Neural cell (in vitro differentiated cells): ENCODE results near the gene KCNK18. TPM values are rescaled to one million over a fixed set of nuclear protein-coding genes. Genes with fewer than 3 reads are reported as not detected.

Source experiments
- H2AFZ ChIP-seq: fragments of 200-600, 300-800 bp; sonication (generic), shearing (Covaris generic); 2 replicates; pipeline ENCODE4 v1.6.0; 2014; ENCODE audit warnings: low read depth, mild to moderate bottlenecking, antibody characterized with exemption, low read length, moderate library complexity
- H3F3A ChIP-seq: fragments of 200-600 bp; shearing (Covaris generic); 2 replicates; pipeline ENCODE4 v1.6.1; 2016; ENCODE audit warnings: mild to moderate bottlenecking, moderate library complexity, mixed read lengths, antibody characterized with exemption, low read length; ENCODE audit not compliant: insufficient read depth, poor library complexity, severe bottlenecking
- H3K27ac ChIP-seq: fragments of 200-600, 300-800 bp; sonication (generic), shearing (Covaris generic); 2 replicates; pipeline ENCODE4 v1.5.1; 2014; ENCODE audit warnings: mild to moderate bottlenecking, low read length, moderate library complexity
- H3K27me3 ChIP-seq: fragments of 300-800, 200-600 bp; sonication (generic), shearing (Covaris generic); 2 replicates; pipeline ENCODE4 v1.6.0; 2014; ENCODE audit warnings: mild to moderate bottlenecking, low read depth, low read length, moderate library complexity; ENCODE audit not compliant: insufficient read depth
- H3K36me3 ChIP-seq: fragments of 300-800, 200-600 bp; sonication (generic), shearing (Covaris generic); 2 replicates; pipeline ENCODE4 v1.5.1; 2014; ENCODE audit warnings: mild to moderate bottlenecking, antibody characterized with exemption, low read length, moderate library complexity; ENCODE audit not compliant: insufficient read depth
- H3K4me2 ChIP-seq: fragments of 300-800, 200-600 bp; sonication (generic), shearing (Covaris generic); 2 replicates; pipeline ENCODE4 v1.6.0; 2014; ENCODE audit warnings: mild to moderate bottlenecking, low read length
- H3K4me3 ChIP-seq: fragments of 300-800, 200-600 bp; sonication (generic), shearing (Covaris generic); 2 replicates; pipeline ENCODE4 v1.5.1; 2014; ENCODE audit warnings: mild to moderate bottlenecking, low read length, moderate library complexity
- H3K79me2 ChIP-seq: fragments of 200-600 bp; shearing (Covaris generic); replicated peaks from 2 replicates; pipeline ENCODE4 v1.6.0; 2014; ENCODE audit warnings: mild to moderate bottlenecking, low read length, moderate library complexity; ENCODE audit not compliant: insufficient read depth
- H3K9ac ChIP-seq: fragments of 300-800, 200-600 bp; sonication (generic), shearing (Covaris generic); 2 replicates; pipeline ENCODE4 v1.6.1; 2016; ENCODE audit warnings: mild to moderate bottlenecking, low read length, mixed read lengths
- H3K9me2 ChIP-seq: fragments of 200-600 bp; shearing (Covaris generic); 2 replicates; pipeline ENCODE4 v1.6.1; 2016; ENCODE audit warnings: mild to moderate bottlenecking, low read length, mixed read lengths; ENCODE audit not compliant: insufficient read depth
- H3K9me3 ChIP-seq: fragments of 200-600, 300-800 bp; sonication (generic), shearing (Covaris generic); 2 replicates; pipeline ENCODE4 v1.6.1; 2016; ENCODE audit warnings: mild to moderate bottlenecking, mixed run types, low read length, moderate library complexity, mixed read lengths
- H4K20me1 ChIP-seq: fragments of 200-600 bp; shearing (Covaris generic); 2 replicates; pipeline ENCODE4 v1.6.1; 2016; ENCODE audit warnings: mild to moderate bottlenecking, mixed run types; ENCODE audit not compliant: insufficient read depth
- CTCF ChIP-seq: fragments of 450-650 bp; IDR thresholded peaks from 2 replicates; pipeline ENCODE4 v1.5.1; 2014; ENCODE audit warnings: antibody characterized with exemption, mild to moderate bottlenecking, moderate library complexity; ENCODE audit not compliant: poor library complexity, severe bottlenecking
- EP300 ChIP-seq: fragments of 450-650 bp; conservative IDR thresholded peaks from 2 replicates; pipeline ENCODE4 v1.6.1; 2014; ENCODE audit warnings: antibody characterized with exemption, mild to moderate bottlenecking, moderate library complexity; ENCODE audit not compliant: poor library complexity, severe bottlenecking
- EZH2 ChIP-seq: fragments of 200-600, 300-800 bp; shearing (Covaris generic), sonication (generic); IDR thresholded peaks from 2 replicates; pipeline ENCODE4 v1.6.1; 2014; ENCODE audit warnings: antibody characterized with exemption, low read length, borderline replicate concordance, mild to moderate bottlenecking; ENCODE audit not compliant: insufficient read depth, poor library complexity, severe bottlenecking
- MXI1 ChIP-seq: fragments of 450-650 bp; conservative IDR thresholded peaks from 2 replicates; pipeline ENCODE4 v1.6.1; 2014; ENCODE audit warnings: antibody characterized with exemption, mild to moderate bottlenecking; ENCODE audit not compliant: poor library complexity, severe bottlenecking
- POLR2AphosphoS5 ChIP-seq: IDR thresholded peaks from 2 replicates; pipeline ENCODE4 v1.6.1; 2012
- RAD21 ChIP-seq: fragments of 450-650 bp; conservative IDR thresholded peaks from 2 replicates; pipeline ENCODE4 v1.6.1; 2014; ENCODE audit warnings: antibody characterized with exemption, mild to moderate bottlenecking, moderate library complexity
- REST ChIP-seq: IDR thresholded peaks from 2 replicates; pipeline ENCODE4 v1.6.1; 2012; ENCODE audit warnings: borderline replicate concordance
- SMC3 ChIP-seq: fragments of 450-650 bp; conservative IDR thresholded peaks from 2 replicates; pipeline ENCODE4 v1.6.1; 2014; ENCODE audit warnings: antibody characterized with exemption, mild to moderate bottlenecking, moderate library complexity; ENCODE audit not compliant: poor library complexity
- TAF1 ChIP-seq: IDR thresholded peaks from 2 replicates; pipeline ENCODE4 v1.6.1; 2012; ENCODE audit warnings: low read depth
- polyA plus RNA-seq: library from polyadenylated mRNA; depleted of rRNA; stranded (reverse); fragments of >200 nt; gene quantifications from 2 replicates; pipeline ENCODE4 v1.2.3, GENCODE V29; 2014

KCNK18 gene
- polyA plus RNA-seq, 1 donor from 2014 or later: not detected

- peaks cover 98% of the 10 kb centered on the region for H3K27me3 ChIP-seq
- H3K36me3 ChIP-seq: no peaks in the 10 kb centered on the region
- no peaks in the 10 kb centered on the region for H3K9me3 ChIP-seq
- no peak overlapping the region for H3K4me2 ChIP-seq
- no peaks in the 10 kb centered on the region for H3F3A ChIP-seq
- peak; percentile 52 for TF ChIP-seq CTCF
- TF ChIP-seq RAD21: no peak
- peak; percentile 78 for TF ChIP-seq EZH2
- no peaks in the 10 kb centered on the region for H4K20me1 ChIP-seq
- H3K4me3 ChIP-seq: peak overlapping the region; percentile 64
- no peaks in the 10 kb centered on the region for H3K79me2 ChIP-seq
- no peak overlapping the region for H3K9ac ChIP-seq
- no peak overlapping the region for H2AFZ ChIP-seq
- H3K27ac ChIP-seq: no peak overlapping the region
- no peaks in the 10 kb centered on the region for H3K9me2 ChIP-seq
These were observed 34.0 kb upstream of the KCNK18 start for GRCh38 chr10:117163061-117163953.

- H3K4me3 ChIP-seq: no peak overlapping the region
These were observed 33.2 kb upstream of the KCNK18 start for GRCh38 chr10:117163954-117164548.

More at GRCh38 chr10:117163954-117164548, 33.2 kb upstream of the KCNK18 start:
- H3K27me3 ChIP-seq: peaks cover 99% of the 10 kb centered on the region
- TF ChIP-seq POLR2AphosphoS5 (no peak), EZH2 (no peak), RAD21 (no peak), CTCF (no peak), REST (no peak), EP300 (no peak), SMC3 (no peak), MXI1 (no peak), TAF1 (no peak)
- H3K9me3 ChIP-seq: no peaks in the 10 kb centered on the region
- H3K27ac ChIP-seq: no peak overlapping the region
- no peaks in the 10 kb centered on the region for H3K79me2 ChIP-seq
- H2AFZ ChIP-seq: no peak overlapping the region
- no peak overlapping the region for H3K4me2 ChIP-seq
- H3F3A ChIP-seq: no peaks in the 10 kb centered on the region
- H3K9ac ChIP-seq: no peak overlapping the region
- H3K9me2 ChIP-seq: no peaks in the 10 kb centered on the region
- no peaks in the 10 kb centered on the region for H4K20me1 ChIP-seq
- no peaks in the 10 kb centered on the region for H3K36me3 ChIP-seq
